ENCODE measurements around the gene SMARCD2.

SMARCD2 gene

DNA sequence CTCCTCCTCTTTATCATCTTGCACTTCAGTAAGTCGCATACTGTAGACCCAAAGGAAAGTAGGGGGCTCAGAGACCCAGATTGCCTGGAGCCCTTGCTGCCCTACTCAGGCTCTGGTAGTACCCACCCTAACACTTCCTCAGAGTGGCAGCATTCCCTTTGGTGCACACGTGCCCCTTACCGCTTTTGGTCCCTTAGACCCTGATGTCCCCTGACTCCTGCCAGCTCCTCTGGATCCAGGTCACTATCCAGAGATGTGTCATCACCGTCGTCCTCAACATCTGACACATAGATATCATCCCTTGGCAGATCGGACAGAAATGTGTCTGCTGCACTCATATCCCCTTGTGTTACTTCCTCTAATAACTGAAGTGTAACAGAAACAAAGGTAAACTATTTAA, 20.7 kb downstream of the SMARCD2 start:
- TF ChIP-seq GABPA (IDR thresholded peaks at IDR 0.05; ENCODE audit: low read depth) = no peak
- no peak for TF ChIP-seq SPI1 (IDR thresholded peaks at IDR 0.05; ENCODE audit: borderline replicate concordance, low read depth)
- TF ChIP-seq CTCF (IDR thresholded peaks at IDR 0.05; ENCODE audit: insufficient read depth, low read length) = no peak
- no peak for TF ChIP-seq POLR2AphosphoS5 (IDR thresholded peaks at IDR 0.05; ENCODE audit: low read depth)
- TF ChIP-seq, protein P1, sequence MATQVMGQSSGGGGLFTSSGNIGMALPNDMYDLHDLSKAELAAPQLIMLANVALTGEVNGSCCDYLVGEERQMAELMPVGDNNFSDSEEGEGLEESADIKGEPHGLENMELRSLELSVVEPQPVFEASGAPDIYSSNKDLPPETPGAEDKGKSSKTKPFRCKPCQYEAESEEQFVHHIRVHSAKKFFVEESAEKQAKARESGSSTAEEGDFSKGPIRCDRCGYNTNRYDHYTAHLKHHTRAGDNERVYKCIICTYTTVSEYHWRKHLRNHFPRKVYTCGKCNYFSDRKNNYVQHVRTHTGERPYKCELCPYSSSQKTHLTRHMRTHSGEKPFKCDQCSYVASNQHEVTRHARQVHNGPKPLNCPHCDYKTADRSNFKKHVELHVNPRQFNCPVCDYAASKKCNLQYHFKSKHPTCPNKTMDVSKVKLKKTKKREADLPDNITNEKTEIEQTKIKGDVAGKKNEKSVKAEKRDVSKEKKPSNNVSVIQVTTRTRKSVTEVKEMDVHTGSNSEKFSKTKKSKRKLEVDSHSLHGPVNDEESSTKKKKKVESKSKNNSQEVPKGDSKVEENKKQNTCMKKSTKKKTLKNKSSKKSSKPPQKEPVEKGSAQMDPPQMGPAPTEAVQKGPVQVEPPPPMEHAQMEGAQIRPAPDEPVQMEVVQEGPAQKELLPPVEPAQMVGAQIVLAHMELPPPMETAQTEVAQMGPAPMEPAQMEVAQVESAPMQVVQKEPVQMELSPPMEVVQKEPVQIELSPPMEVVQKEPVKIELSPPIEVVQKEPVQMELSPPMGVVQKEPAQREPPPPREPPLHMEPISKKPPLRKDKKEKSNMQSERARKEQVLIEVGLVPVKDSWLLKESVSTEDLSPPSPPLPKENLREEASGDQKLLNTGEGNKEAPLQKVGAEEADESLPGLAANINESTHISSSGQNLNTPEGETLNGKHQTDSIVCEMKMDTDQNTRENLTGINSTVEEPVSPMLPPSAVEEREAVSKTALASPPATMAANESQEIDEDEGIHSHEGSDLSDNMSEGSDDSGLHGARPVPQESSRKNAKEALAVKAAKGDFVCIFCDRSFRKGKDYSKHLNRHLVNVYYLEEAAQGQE (IDR thresholded peaks at IDR 0.05; ENCODE audit: insufficient replicate concordance, low read depth) = no peak
- Histone ChIP-seq H3K4me3 (replicated peaks; ENCODE audit: insufficient read depth, low read length) (no peak overlapping the region), H3K27me3 (ENCODE audit: insufficient read depth, poor library complexity, severe bottlenecking) (no peaks in the 10 kb centered on the region), H3K27ac (replicated peaks) (peak overlapping the region; percentile 24; the same call in 1 of the 2 replicates)
- no peak for DNase-seq (ENCODE audit: low read depth in 1 of 2, low spot score in 1 of 2)

- no peak overlapping the region for H3K4me3 ChIP-seq (replicated peaks; ENCODE audit: insufficient read depth, low read length)
- no peaks in the 10 kb centered on the region for H3K27me3 ChIP-seq (ENCODE audit: insufficient read depth, poor library complexity, severe bottlenecking)
- TF ChIP-seq CTCF (IDR thresholded peaks at IDR 0.05; ENCODE audit: insufficient read depth, low read length) (no peak), SPI1 (IDR thresholded peaks at IDR 0.05; ENCODE audit: borderline replicate concordance, low read depth) (no peak), POLR2AphosphoS5 (IDR thresholded peaks at IDR 0.05; ENCODE audit: low read depth) (no peak), GABPA (IDR thresholded peaks at IDR 0.05; ENCODE audit: low read depth) (no peak)
- TF ChIP-seq, protein P1 (IDR thresholded peaks at IDR 0.05; ENCODE audit: insufficient replicate concordance, low read depth) = no peak
- peak overlapping the region; percentile 33 for H3K27ac ChIP-seq (replicated peaks)
- DNase-seq (ENCODE audit: low read depth in 1 of 2, low spot score in 1 of 2) = no peak
Observed at GRCh38 chr17:63820963-63821561, 21.4 kb downstream of the SMARCD2 start.

DNA sequence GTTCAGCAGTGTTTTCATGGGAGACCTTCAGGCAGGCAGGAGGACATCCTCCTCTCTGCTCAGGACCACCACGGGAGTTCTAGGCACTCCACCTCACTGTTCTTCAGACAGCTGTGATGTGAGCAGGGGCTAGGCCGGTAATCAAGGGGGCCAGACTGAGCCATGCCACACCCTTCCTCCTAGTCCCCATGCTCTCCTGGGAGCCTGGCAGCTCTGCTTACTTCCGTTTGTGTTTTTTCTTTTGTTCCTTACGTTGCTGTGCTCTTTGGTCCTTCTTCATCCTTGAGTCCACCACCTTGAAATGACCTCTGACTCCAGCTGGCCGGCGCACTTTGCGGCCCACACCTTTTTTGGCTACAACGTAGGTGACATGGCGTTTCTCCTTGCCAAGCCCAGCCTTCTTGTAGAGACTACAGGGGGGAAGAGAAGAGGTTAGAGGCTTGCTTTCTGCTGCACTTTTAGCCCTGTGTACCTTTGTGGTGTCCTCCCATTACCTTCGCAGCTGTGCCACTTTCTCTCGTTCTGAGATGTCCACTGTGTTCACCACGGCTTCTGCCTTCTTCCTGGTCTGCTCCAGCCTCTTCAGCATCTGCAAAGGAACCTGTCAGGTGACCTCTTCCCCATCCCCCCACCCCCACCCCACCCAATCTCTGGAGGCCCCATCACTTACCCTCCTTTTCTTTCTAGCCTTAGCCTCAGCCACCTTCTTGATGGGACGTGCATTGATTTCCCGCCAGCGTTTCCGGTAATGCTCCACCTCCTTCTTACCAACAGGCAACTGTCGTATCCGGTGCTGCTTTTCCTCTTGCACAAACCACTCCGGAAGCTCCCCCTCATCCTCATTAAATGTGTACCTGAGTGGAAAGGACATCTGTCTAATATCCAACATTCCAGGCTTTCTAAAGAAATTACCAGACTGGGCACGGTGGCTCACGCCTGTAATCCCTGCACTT, 22.6 kb downstream of the SMARCD2 start:
- Histone ChIP-seq H3K27me3 (ENCODE audit: insufficient read depth, poor library complexity, severe bottlenecking) (no peaks in the 10 kb centered on the region), H3K27ac (replicated peaks) (peak overlapping the region; percentile 33), H3K4me3 (replicated peaks; ENCODE audit: insufficient read depth, low read length) (no peak overlapping the region)
- peak in 1 of 2 experiments; percentile 67 for DNase-seq (ENCODE audit: low read depth in 1 of 2, low spot score in 1 of 2)
- peak; percentile 56 for TF ChIP-seq POLR2AphosphoS5 (IDR thresholded peaks at IDR 0.05; ENCODE audit: low read depth)
- TF ChIP-seq GABPA (IDR thresholded peaks at IDR 0.05; ENCODE audit: low read depth) = peak; percentile 31; the same call in 1 of the 2 replicates
- TF ChIP-seq, protein P1 (IDR thresholded peaks at IDR 0.05; ENCODE audit: insufficient replicate concordance, low read depth) = no peak
